ENCODE data around the gene GPR119.
A peak's percentile ranks its signal among the peaks of the same experiment; 100 is the strongest.
"Not testable (repeated sequence)": the region's sequence is repeated elsewhere in the genome, so short reads cannot be mapped to it uniquely, and the experiment has no call there.

The GPR119 gene

GRCh38 chrX:130385520-130385919 is at the start of gene GPR119:
TSS of gene GPR119 (minus strand) at chrX:130385674. CDS start at chrX:130385447, 227 bp downstream.
- DNase-seq (ENCODE audit: low spot score): no peak

- DNase-seq (ENCODE audit: low spot score): not testable (repeated sequence)
Observed at GRCh38 chrX:130429236-130429635, 43.8 kb upstream of the GPR119 start.

DNA sequence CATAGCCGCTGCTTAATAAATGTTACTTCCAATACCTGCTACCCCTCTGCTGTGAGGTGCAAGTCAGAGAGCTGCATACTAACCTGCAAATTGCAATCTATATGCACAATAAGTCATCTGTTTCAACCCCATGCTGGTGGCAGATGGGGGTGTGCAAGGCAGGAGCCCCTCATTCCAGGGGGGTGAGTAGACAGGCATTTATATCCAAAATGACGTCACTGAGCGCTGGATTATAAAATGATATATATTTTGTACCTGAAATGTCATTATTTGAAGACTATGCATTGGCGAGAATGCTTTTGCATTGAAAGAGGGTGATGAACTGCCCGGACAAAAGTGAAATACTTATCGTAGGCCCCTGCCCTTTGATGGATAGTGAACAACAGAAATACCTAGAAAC is 41.1 kb upstream of the GPR119 start:
- DNase-seq (ENCODE audit: low spot score): no peak

- DNase-seq (ENCODE audit: low spot score): no peak
Observed at GRCh38 chrX:130419263-130419662, 33.8 kb upstream of the GPR119 start.

DNA sequence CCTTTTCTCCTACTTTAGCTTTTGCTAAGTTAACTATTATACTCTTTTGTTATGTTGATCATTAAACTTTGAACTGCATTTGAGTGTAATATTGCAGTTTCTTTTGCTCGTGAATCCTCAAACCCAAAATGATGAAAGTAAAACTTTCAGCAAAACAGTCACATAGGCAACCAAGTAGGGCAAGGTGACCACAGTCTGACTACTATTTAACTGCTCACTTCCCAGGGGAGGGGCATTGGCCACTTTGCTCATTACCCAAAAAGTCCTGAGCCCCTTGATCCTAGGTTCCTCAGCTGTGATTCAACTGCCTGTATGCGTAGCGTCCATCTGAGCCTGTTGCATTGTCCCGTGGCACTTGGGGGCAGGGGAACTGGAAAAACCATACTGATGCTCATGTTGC is 33.3 kb upstream of the GPR119 start:
- DNase-seq (ENCODE audit: low spot score): no peak

GRCh38 chrX:130418066-130418465 is 32.6 kb upstream of the GPR119 start:
- DNase-seq (ENCODE audit: low spot score): no peak

DNA sequence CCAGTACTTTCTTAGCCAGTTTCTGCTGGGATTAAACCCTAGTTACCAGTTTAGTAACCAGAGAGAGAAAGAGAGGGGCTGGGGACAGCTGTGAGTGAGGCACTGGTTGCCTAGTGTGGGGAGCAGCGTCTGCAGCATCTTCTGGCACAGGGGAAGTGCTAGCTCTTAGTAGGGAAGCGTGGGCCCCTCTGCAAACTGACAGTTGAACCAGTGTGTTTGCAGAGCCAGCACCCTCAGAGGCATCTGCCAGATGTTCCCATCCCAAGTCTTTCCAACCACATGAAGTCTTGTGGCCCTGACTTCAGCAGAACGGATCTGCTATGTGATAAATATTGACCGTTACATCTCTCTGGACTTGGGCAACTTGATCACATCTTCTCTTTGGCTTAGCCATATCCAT is 31.3 kb upstream of the GPR119 start:
- no peak for DNase-seq (ENCODE audit: low spot score)

- no peak for DNase-seq (ENCODE audit: low spot score)
Observed at GRCh38 chrX:130415201-130415600, 29.7 kb upstream of the GPR119 start.

DNA sequence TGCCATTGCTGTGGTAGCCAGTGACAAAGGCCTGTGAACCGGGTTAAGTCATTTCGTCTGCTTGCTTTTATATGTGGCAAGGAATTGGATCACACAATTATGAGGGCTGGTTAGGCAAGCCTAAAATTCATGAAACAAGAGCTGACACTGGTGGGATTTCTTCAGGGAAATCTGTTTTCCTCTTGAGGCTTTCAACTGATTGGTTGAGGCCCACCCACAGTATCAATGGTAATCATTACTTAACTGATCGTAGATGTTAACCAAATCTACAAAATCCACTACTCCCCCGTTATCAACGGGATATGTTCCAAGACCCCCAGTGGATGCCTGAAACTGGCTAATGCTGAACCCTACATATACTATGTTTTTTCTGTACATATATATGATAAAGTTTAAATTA is 29.3 kb upstream of the GPR119 start:
- DNase-seq (ENCODE audit: low spot score): no peak

DNA sequence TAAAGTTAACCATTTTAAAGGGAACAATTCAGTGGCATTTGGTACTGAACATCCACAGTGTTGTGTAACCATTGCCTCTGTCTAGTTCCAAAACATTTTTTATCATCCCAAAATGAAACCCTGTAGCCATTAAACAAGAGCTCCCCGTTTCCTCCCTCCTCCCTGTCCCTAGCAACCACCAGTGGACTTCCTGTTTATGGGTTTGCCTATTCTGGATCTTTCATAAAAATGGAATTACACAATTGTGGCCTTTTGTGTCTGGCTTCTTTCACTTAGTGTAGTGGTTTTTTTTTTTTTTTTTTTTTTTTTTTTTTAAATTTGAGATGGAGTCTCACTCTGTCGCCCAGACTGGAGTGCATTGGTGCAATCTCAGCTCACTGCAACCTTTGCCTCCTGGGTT is 27.9 kb upstream of the GPR119 start:
- no peak for DNase-seq (ENCODE audit: low spot score)

- no peak for DNase-seq (ENCODE audit: low spot score)
Observed at GRCh38 chrX:130402208-130402684, 16.8 kb upstream of the GPR119 start.

DNA sequence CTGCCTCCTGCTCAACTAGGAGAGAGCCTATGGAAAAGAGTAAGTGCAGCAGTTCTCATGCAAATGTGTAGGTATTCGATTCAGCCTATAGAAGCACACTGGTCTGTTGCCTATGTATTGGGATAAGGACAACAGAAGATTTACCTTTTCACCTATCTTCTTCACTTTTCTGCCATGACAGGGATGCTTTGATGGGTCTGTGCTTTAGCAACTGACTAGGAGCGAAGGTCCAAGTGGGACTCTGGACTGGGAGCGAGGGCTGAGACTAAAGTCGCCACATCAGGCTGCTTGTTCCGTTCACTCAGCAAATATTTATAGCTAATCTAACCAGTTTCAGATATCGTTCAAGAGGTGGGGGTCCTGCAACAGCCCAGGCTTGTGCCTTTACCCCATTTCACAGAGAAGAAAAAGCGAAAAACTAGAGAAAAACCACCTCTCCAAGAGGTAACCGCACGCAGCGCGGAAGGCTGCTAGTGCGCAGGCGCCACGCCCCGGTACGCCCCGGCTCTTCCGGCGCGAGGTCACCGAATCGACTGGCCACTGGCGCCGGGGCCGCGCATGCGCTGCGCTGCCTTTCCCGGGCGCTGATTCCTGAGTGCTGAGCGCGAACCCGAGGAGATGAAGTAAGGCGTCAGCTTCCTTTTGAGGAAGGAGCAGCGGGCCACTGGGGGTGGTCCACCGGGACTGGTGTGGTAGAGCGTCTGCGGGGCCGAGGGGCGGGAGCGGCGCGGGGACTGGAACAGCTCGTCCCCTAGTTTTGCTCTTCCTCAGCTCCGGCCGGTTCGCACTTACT is 16.1 kb upstream of the GPR119 start, which contains the start of gene RBMX2:
Gene RBMX2 (plus strand): TSS at position 573 of the 793 bp plus-strand sequence. CDS start 46 bp downstream, at position 619.
- peak; percentile 64 for DNase-seq (ENCODE audit: low spot score)

DNA sequence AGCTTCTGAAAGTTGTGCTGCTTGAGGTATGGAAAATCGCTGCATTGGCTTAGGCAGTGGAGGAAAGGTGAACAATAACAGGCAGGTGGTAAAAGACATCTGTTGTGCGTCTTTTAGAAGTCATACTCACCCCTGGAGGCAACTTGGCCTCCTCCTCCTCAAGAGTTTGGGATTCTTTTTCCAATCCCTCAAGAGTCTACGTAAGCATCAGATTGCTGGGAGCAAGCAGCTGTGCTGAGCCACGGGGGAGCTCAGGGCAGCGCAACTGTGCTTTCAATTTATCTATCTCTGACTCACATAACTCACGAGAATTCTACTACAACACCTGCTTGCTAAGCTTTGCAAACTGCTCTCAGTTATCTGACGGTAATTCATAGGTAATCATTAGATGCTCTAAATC is 9.9 kb upstream of the GPR119 start:
- DNase-seq (ENCODE audit: low spot score): no peak

- DNase-seq (ENCODE audit: low spot score): no peak
Observed at GRCh38 chrX:130393451-130394074, 8.1 kb upstream of the GPR119 start.

GRCh38 chrX:130386408-130386808 is 934 bp upstream of the GPR119 start:
- DNase-seq (ENCODE audit: low spot score): no peak

- DNase-seq (ENCODE audit: low spot score): no peak
Observed at GRCh38 chrX:130378024-130378669, 7.3 kb downstream of the GPR119 start.

DNA sequence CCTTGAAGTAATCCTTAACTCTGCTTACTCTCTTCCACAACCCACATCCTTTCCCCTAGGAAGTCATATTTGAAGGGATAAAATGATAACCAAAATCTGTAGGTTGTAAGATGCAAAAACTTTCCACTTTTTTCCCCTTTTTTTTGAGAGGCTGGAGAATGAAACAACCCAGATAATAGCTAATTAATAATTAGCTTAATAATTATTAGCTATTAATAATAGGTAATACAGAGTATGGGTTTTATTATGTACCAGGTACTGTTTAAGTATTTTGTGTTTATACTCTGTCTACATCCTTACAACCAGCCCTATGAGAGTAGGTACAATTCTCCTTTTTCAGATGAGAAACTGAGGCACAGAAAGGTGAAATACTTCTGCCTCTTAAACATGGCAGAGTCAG is 9.4 kb downstream of the GPR119 start:
- no peak for DNase-seq (ENCODE audit: low spot score)

GRCh38 chrX:130352050-130352449 is 33.4 kb downstream of the GPR119 start:
- DNase-seq (ENCODE audit: low spot score): not testable (repeated sequence)

- no peak for DNase-seq (ENCODE audit: low spot score)
Observed at GRCh38 chrX:130351567-130351966, 33.9 kb downstream of the GPR119 start.

DNA sequence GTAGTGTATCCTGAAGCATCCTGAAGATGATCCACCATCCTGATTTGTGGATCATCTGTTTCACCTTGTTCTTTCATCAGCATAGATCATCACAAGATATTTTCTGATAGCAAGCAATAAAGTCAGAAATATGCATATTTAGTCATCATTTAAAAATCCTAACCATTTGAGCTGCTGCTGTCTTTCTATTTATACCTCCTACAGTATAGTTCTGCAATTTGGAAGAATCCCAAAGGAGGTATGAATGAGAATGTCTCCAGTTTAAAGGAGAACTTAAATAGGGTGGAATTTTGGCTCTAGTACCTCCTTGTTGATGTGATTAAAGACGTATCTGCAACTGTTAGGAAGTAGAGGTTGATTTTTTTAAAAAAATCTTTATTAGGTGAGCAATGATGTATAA is 38.2 kb downstream of the GPR119 start:
- no peak for DNase-seq (ENCODE audit: low spot score)

DNA sequence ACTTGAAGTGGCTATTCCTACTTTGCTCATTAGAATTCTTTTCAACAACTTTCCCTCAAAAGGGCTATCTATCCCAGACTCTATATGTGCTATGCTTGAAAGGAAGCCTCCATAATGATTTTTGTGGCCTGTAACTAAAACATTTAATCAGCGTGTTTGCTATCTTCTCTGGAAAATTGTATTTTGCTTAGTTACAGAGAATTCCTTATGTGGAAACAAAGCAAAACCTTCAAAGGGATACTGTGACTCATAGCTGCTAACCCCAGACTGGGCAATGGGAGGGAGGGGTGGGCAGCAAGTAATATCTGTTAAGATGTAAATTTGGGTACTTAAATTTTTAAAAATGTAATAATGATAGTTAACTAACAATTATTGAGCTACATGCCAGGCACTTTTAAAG is 42.1 kb downstream of the GPR119 start:
- no peak for DNase-seq (ENCODE audit: low spot score)

DNA sequence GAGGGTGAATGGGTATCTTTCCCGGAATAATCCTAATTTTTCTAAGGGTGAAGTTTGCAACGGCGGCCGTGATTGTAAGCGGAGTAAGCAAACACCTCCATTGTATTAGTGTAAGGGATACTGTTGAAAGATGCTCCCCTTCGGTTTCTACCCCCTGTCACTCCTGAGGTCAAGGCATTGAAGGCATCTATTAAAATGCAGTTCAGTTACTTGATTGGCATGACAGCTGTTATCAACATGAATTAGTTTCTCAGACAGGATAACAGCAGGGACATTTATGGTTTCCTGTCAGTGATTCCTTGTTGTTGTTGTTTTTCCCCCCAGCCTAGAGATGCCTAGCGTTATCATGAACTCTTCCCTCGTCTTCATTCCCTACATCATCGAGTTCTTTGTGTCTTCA is 45.2 kb downstream of the GPR119 start:
- no peak for DNase-seq (ENCODE audit: low spot score)
